AG10803 (cell line): ENCODE measurements around the gene GAPDH.
"Not testable (repeated sequence)": the region's sequence is repeated elsewhere in the genome, so short reads cannot be mapped to it uniquely, and the experiment has no call there.

Source experiments
- DNase-seq: peaks from one replicate; pipeline ENCODE4 v3.0.0; 2010; ENCODE audit warnings: low read depth
- H3K4me3 ChIP-seq: 2 replicates; pipeline ENCODE4 v1.5.1; 2011; ENCODE audit warnings: mild to moderate bottlenecking, low read length, control low read depth
- CTCF ChIP-seq: conservative IDR thresholded peaks from 2 replicates; pipeline ENCODE4 v1.5.1; 2011; ENCODE audit warnings: mild to moderate bottlenecking, low read length, control low read depth, inconsistent platforms

GAPDH gene

GRCh38 chr12:6533923-6534694, at the start of gene GAPDH:
TSS of gene GAPDH (plus strand) at chr12:6534517. CDS start at chr12:6534833, 316 bp downstream.
- TF ChIP-seq CTCF: no peak

GRCh38 chr12:6488240-6488639, 46.1 kb upstream of the GAPDH start:
- no peak for DNase-seq
- H3K4me3 ChIP-seq: no peak overlapping the region
- TF ChIP-seq CTCF: no peak

More at GRCh38 chr12:6533923-6534694, at the start of gene GAPDH:
- peak within 1 kb of the TSS; percentile 94 for H3K4me3 ChIP-seq
- DNase-seq: peak; percentile 98

- no peak overlapping the region for H3K4me3 ChIP-seq
- TF ChIP-seq CTCF: no peak
Measured at GRCh38 chr12:6489449-6489848, 44.9 kb upstream of the GAPDH start.

GRCh38 chr12:6490673-6491072, 43.6 kb upstream of the GAPDH start:
- not testable (repeated sequence) for H3K4me3 ChIP-seq, DNase-seq

More at GRCh38 chr12:6489449-6489848, 44.9 kb upstream of the GAPDH start:
- DNase-seq: no peak

GRCh38 chr12:6492838-6493496, 41.4 kb upstream of the GAPDH start, which contains the start of gene MRPL51:
TSS of gene MRPL51 (minus strand) at chr12:6493262. CDS start at chr12:6493136, 126 bp downstream.
- peak within 1 kb of the TSS; percentile 90 for H3K4me3 ChIP-seq
- DNase-seq: peak; percentile 94
- TF ChIP-seq CTCF: no peak

GRCh38 chr12:6493497-6494257, 40.6 kb upstream of the GAPDH start, which contains the start of gene NCAPD2:
TSS of gene NCAPD2 (plus strand) at chr12:6494102. CDS start at chr12:6495099, 997 bp downstream.
- DNase-seq: peak; percentile 92
- H3K4me3 ChIP-seq: peak within 1 kb of the TSS; percentile 90
- 0 out of 2 replicates have a peak, but pooled peaks have one; percentile 1 for TF ChIP-seq CTCF

GRCh38 chr12:6494258-6494743, 40.0 kb upstream of the GAPDH start:
- TF ChIP-seq CTCF: no peak
- no peak for DNase-seq
- H3K4me3 ChIP-seq: peak overlapping the region; percentile 90
